Hepatocyte (in vitro differentiated cells): ENCODE measurements around the gene NRIP3. TPM values are rescaled to one million over a fixed set of nuclear protein-coding genes. Genes with fewer than 3 reads are reported as not detected.

Experiments
- DNase-seq: peaks from one replicate; pipeline ENCODE4 v3.0.0-alpha.2; 2016; ENCODE audit warnings: low spot score
- H2AFZ ChIP-seq: fragments of 200-600 bp; sonication (generic); 2 replicates; pipeline ENCODE4 v1.6.0; 2016; ENCODE audit warnings: antibody characterized with exemption, mild to moderate bottlenecking
- H3K27ac ChIP-seq: fragments of 200-600 bp; sonication (generic); 2 replicates; pipeline ENCODE4 v1.5.1; 2016; ENCODE audit warnings: mild to moderate bottlenecking
- H3K27me3 ChIP-seq: fragments of 200-600 bp; sonication (generic); 2 replicates; pipeline ENCODE4 v1.6.1; 2016
- H3K36me3 ChIP-seq: fragments of 200-600 bp; sonication (generic); replicated peaks from 2 replicates; pipeline ENCODE4 v1.5.1; 2016; ENCODE audit warnings: low read depth; ENCODE audit not compliant: insufficient read depth
- H3K4me1 ChIP-seq: fragments of 200-600 bp; sonication (generic); 2 replicates; pipeline ENCODE4 v1.5.1; 2016; ENCODE audit warnings: mild to moderate bottlenecking, moderate library complexity; ENCODE audit not compliant: insufficient read depth
- H3K4me2 ChIP-seq: fragments of 200-600 bp; sonication (generic); 2 replicates; pipeline ENCODE4 v1.6.0; 2016
- H3K4me3 ChIP-seq: fragments of 200-600 bp; sonication (generic); 2 replicates; pipeline ENCODE4 v1.5.1; 2016; ENCODE audit warnings: mild to moderate bottlenecking
- H3K79me2 ChIP-seq: fragments of 200-600 bp; sonication (generic); 2 replicates; pipeline ENCODE4 v1.6.0; 2017; ENCODE audit warnings: mild to moderate bottlenecking
- H3K9me2 ChIP-seq: fragments of 200-600 bp; sonication (generic); replicated peaks from 2 replicates; pipeline ENCODE4 v1.6.0; 2017; ENCODE audit warnings: mild to moderate bottlenecking; ENCODE audit not compliant: insufficient read depth
- H3K9me3 ChIP-seq: fragments of 200-600 bp; sonication (generic); 2 replicates; pipeline ENCODE4 v1.5.1; 2016; ENCODE audit warnings: low read depth, mild to moderate bottlenecking
- H4K20me1 ChIP-seq: fragments of 200-600 bp; sonication (generic); 2 replicates; pipeline ENCODE4 v1.6.0; 2016; ENCODE audit warnings: mild to moderate bottlenecking; ENCODE audit not compliant: insufficient read depth, poor library complexity, severe bottlenecking
- CTCF ChIP-seq: fragments of 200-600 bp; sonication (generic); IDR thresholded peaks from 2 replicates; pipeline ENCODE4 v1.5.1; 2016; ENCODE audit warnings: antibody characterized with exemption, mild to moderate bottlenecking; ENCODE audit not compliant: poor library complexity
- EZH2 ChIP-seq: fragments of 200-600 bp; sonication (generic); IDR thresholded peaks from 2 replicates; pipeline ENCODE4 v1.6.1; 2016; ENCODE audit warnings: antibody characterized with exemption, mild to moderate bottlenecking, borderline replicate concordance
- EZH2phosphoT487 ChIP-seq: fragments of 200-600 bp; sonication (generic); IDR thresholded peaks from one replicate; pipeline ENCODE4 v1.6.1; 2018; ENCODE audit warnings: antibody characterized with exemption, mild to moderate bottlenecking, low read depth, moderate library complexity; ENCODE audit not compliant: unreplicated experiment, severe bottlenecking
- WGBS: methylation state at CpG from one replicate; pipeline ENCODE4 v1.1.6; 2016; ENCODE audit warnings: low lambda C conversion rate; ENCODE audit errors: missing lambda C conversion rate; 5-methylcytosine and 5-hydroxymethylcytosine counted together
- polyA plus RNA-seq: library from polyadenylated mRNA; unstranded; fragments of >200 nt; fragmentation: Nextera tagmentation; extraction: Ambion mirVana; gene quantifications from 2 replicates; pipeline ENCODE4 v1.2.1, GENCODE V29; 2016
- total RNA-seq: library from RNA; depleted of rRNA; stranded (reverse); fragments of >200 nt; gene quantifications from 2 replicates; pipeline ENCODE4 v1.2.3, GENCODE V29; 2014

Gene NRIP3
- total and polyA plus RNA-seq, 2 experiments from 2014 or later = 2.4 to 2.9 TPM

GRCh38 chr11:8959546-8960166 is 44.1 kb downstream of the NRIP3 start:
- peaks cover 54% of the 10 kb centered on the region for H3K79me2 ChIP-seq
- H3K36me3 ChIP-seq = no peaks in the 10 kb centered on the region
- H4K20me1 ChIP-seq = no peaks in the 10 kb centered on the region
- H3K4me1 ChIP-seq = peaks cover 4% of the 10 kb centered on the region
- peak; percentile 77 for DNase-seq
- TF ChIP-seq CTCF (peak; percentile 60), EZH2 (no peak), EZH2phosphoT487 (no peak)
- H3K9me2 ChIP-seq = no peaks in the 10 kb centered on the region
- WGBS = 34% methylated on average over 2 of the region's 2 CpGs
- no peaks in the 10 kb centered on the region for H3K9me3 ChIP-seq
- no peak overlapping the region for H2AFZ ChIP-seq
- H3K27ac ChIP-seq = peak overlapping the region; percentile 26
- no peak overlapping the region for H3K4me3 ChIP-seq
- H3K27me3 ChIP-seq = no peaks in the 10 kb centered on the region
- no peak overlapping the region for H3K4me2 ChIP-seq

- Histone ChIP-seq H3K9me2 (no peaks in the 10 kb centered on the region), H3K79me2 (peaks cover 34% of the 10 kb centered on the region), H4K20me1 (no peaks in the 10 kb centered on the region), H3K36me3 (no peaks in the 10 kb centered on the region), H2AFZ (no peak overlapping the region), H3K4me3 (no peak overlapping the region), H3K9me3 (no peaks in the 10 kb centered on the region), H3K4me2 (no peak overlapping the region), H3K27ac (no peak overlapping the region), H3K27me3 (no peaks in the 10 kb centered on the region), H3K4me1 (no peaks in the 10 kb centered on the region)
- WGBS = 94% methylated on average over 4 of the region's 4 CpGs
- TF ChIP-seq EZH2phosphoT487 = no peak
- no peak for TF ChIP-seq CTCF
- no peak for TF ChIP-seq EZH2
- DNase-seq = no peak
Observed at GRCh38 chr11:8956860-8957259, 46.9 kb downstream of the NRIP3 start.

GRCh38 chr11:8948886-8949285 is 54.9 kb downstream of the NRIP3 start:
- H3K79me2 ChIP-seq = no peaks in the 10 kb centered on the region
- H3K9me2 ChIP-seq = no peaks in the 10 kb centered on the region
- WGBS = 81% methylated on average over 3 of the region's 3 CpGs
- no peak overlapping the region for H2AFZ ChIP-seq
- TF ChIP-seq CTCF (no peak), EZH2 (no peak), EZH2phosphoT487 (no peak)
- H3K4me3 ChIP-seq = no peak overlapping the region
- H3K27me3 ChIP-seq = no peaks in the 10 kb centered on the region
- no peaks in the 10 kb centered on the region for H4K20me1 ChIP-seq
- no peaks in the 10 kb centered on the region for H3K36me3 ChIP-seq
- no peak overlapping the region for H3K4me2 ChIP-seq
- H3K4me1 ChIP-seq = no peaks in the 10 kb centered on the region
- no peak overlapping the region for H3K27ac ChIP-seq
- no peak for DNase-seq
- no peaks in the 10 kb centered on the region for H3K9me3 ChIP-seq
